VCaP (cell line): ENCODE data around the gene CLEC12A.

ENCODE experiments used
- H3K27ac ChIP-seq: fragments of 450-650 bp; 2 replicates; pipeline ENCODE4 v1.5.1; 2017
- CTCF ChIP-seq: fragments of 450-650 bp; conservative IDR thresholded peaks from 2 replicates; pipeline ENCODE4 v1.5.1; 2017; ENCODE audit warnings: mild to moderate bottlenecking, moderate library complexity

CLEC12A gene

DNA sequence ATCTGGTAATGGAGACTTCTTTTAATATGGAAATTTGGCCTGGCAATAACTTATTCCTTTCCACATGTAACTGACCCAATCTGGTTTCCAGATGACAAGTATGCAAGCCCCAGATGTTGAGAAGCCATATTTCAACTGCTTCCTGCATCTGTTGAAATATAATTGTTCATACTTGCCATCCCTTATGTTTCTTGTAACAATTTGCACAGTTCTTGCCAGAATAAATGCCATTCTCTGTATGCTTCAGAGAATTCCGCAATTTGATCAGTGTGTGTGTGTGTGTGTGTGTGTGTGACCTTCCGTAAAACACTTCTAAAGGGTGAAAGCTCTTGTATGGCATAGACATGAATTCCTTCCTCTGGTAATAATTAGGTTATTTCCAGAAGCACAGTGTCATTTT is 37.3 kb upstream of the CLEC12A start:
- H3K27ac ChIP-seq: no peak overlapping the region
- no peak for TF ChIP-seq CTCF

GRCh38 chr12:9935026-9935425 is 36.2 kb upstream of the CLEC12A start:
- TF ChIP-seq CTCF: no peak
- no peak overlapping the region for H3K27ac ChIP-seq

DNA sequence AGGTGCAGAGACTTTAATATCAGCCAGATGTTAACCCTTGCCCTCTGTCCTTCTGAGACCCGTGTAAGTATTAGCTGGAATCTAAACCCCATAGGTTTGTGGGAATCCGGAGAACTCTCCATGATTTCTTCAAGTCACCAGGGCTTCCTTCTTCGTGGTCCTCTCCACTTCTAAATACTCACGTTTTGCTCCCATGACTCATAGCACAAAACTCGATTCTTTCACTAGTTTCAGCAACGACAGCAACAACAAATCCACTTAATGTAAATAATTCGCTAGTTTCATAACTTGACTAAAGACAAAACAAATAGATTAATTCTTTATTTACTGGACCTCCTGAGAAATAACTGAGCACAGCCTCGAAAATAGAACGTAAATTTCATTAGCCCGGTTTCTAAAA is 34.6 kb upstream of the CLEC12A start:
- H3K27ac ChIP-seq: no peak overlapping the region
- no peak for TF ChIP-seq CTCF

DNA sequence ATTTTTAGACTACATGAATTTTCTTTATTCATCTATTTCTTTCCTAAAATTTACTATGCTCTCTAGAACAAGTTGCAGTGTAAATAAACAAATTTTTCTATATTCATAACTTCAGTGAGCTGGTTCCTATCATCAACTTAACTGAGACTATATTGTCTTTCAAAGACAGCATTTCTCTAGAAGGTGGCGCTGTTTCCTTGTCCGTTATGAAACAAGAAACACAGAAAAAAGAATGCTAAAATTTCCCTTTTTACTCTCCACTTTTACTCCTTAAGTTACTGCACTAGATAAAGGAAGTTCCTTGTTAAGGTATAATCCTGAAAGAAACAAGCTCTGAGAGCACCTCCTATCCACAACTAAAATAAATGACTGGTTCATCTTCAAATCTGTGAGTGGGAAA is 30.8 kb upstream of the CLEC12A start:
- TF ChIP-seq CTCF: no peak; the same call in 1 of the 2 replicates

DNA sequence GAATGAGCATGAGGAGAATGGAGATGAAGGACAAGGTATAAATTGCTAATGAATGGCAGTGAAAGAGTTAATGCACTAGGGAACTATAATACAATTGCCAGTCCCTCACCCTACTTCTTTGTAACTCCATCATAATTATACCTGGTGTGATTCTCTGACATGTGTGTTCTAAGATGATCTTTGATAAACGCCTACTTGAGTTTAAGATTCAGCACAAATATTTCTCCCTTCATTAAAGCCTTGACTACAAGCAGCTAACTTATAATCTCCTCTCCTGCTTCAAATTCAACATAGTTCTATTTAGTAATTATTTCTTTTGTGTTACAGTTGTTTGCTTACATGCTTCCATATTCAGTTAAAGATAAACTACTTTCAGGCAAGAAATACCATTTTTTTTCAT is 29.4 kb upstream of the CLEC12A start:
- H3K27ac ChIP-seq: no peak overlapping the region
- TF ChIP-seq CTCF: no peak

More for the DNA sequence above, 30.8 kb upstream of the CLEC12A start:
- H3K27ac ChIP-seq: no peak overlapping the region

DNA sequence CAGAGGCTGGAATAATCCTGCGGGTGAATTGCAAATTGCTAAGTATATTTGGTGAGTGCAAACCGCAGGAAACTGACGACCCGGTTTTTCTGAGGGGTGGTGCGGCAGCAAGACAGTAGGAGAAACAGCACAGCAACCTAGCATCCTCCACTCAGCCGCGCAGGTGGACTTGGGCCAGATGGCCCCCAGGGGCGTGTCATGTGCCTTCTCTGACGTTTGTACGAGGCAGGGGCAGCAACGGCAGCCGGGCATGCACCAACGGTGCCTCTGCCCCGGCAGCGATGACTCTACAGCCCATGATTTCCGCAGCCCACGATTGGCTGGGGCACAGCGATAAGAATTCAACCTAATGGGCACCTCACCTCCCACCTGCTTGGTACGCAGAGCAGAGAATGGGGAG is 28.0 kb upstream of the CLEC12A start:
- no peak overlapping the region for H3K27ac ChIP-seq
- no peak for TF ChIP-seq CTCF

GRCh38 chr12:9944391-9944790 is 26.8 kb upstream of the CLEC12A start:
- TF ChIP-seq CTCF: no peak
- no peak overlapping the region for H3K27ac ChIP-seq

DNA sequence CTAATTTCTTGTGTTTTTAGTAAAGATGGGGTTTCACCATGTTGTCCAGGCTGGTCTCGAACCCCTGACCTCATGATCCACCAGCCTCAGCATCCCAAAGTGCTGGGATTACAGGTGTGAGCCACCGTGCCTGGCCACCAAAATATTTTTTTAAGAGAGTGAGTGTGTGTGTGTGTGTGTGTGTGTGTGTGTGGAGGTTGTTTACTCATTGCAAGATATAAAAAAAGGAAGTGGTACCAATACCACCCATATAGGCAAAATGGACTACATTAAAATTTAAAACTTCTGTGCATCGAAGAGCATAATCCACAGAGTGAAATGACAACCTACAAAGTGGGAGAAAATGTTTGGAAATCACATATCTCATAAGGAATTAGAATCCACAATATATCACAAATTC is 23.5 kb upstream of the CLEC12A start:
- TF ChIP-seq CTCF: no peak
- no peak overlapping the region for H3K27ac ChIP-seq
